Adrenal gland (tissue), 12 donors: Measurements from ENCODE around the gene IL4R. TPM values are rescaled to one million over a fixed set of nuclear protein-coding genes. Genes with fewer than 3 reads are reported as not detected.

Experiments used
- DNase-seq, 7 donors: peaks; one replicate each; pipeline ENCODE4 v3.0.0-alpha.2; 2019 to 2020
- H3K27ac ChIP-seq, 5 donors: fragments of 200-600 bp; sonication (generic) in 4 of 5; 1 replicate in 3 of 5; 2 replicates in 2 of 5; pipeline versions ENCODE4 v1.5.1 to v1.8.0; 2016 to 2020; ENCODE audit warnings: mild to moderate bottlenecking in 1 of 5
- H3K27me3 ChIP-seq: fragments of 200-600 bp; 2 replicates; pipeline ENCODE4 v1.8.0; 2021
- H3K36me3 ChIP-seq, 2 donors: fragments of 200-600 bp; replicated peaks in 1 of 2; 1 replicate in 1 of 2; 2 replicates in 1 of 2; pipeline versions ENCODE4 v1.5.1 to v1.8.0; 2018 to 2022
- H3K4me1 ChIP-seq, 2 donors: fragments of 200-600 bp; replicated peaks in 1 of 2; 1 replicate in 1 of 2; 2 replicates in 1 of 2; pipeline versions ENCODE4 v1.5.1 to v1.8.0; 2018 to 2021
- H3K4me3 ChIP-seq, 4 donors: fragments of 200-600 bp; sonication (generic) in 3 of 4; one replicate each; pipeline ENCODE4 v1.5.1; 2016 to 2018
- H3K9me3 ChIP-seq, 3 donors: fragments of 200-600 bp; sonication (generic) in 1 of 3; replicated peaks in 1 of 3; 1 replicate in 2 of 3; 2 replicates in 1 of 3; pipeline versions ENCODE4 v1.5.1 to v1.8.0; 2016 to 2021
- POLR2A ChIP-seq, 2 donors: fragments of 450-650 bp; IDR thresholded peaks; one replicate each; pipeline ENCODE4 v1.6.1; 2017; ENCODE audit warnings: antibody characterized with exemption in 2 of 2, mild to moderate bottlenecking in 2 of 2, moderate library complexity in 1 of 2
- WGBS, 4 donors: extraction: QIAGEN DNeasy Blood & Tissue Kit in 2 of 4; methylation state at CpG; one replicate each; pipeline versions ENCODE4 v1.1.5 to v1.1.7; 2013 to 2017; 5-methylcytosine and 5-hydroxymethylcytosine counted together
- intact Hi-C, 2 donors: fragments of 100-400 bp; cut with DNase I; formaldehyde crosslinking; loops; one replicate each; pipeline versions ENCODE4 v1.14.1 to v1.15.0; 2022 to 2023
- polyA plus RNA-seq, 3 donors: library from polyadenylated mRNA; stranded (reverse); fragments of 200-250 nt in 2 of 3; fragments of 350-450 nt in 1 of 3; fragmentation: Illumina TruSeq in 1 of 3; extraction: RNeasy Lipid Tissue Mini Kit (QIAGEN cat#74804) in 1 of 3; gene quantifications; one replicate each; pipeline ENCODE4 v1.2.3, GENCODE V29; 2013 to 2014
- total RNA-seq, 9 donors: library from RNA; depleted of rRNA in 4 of 9; stranded (reverse); fragments of >200 nt in 4 of 9; fragments of 120-200 nt in 1 of 9; fragmentation: NEBNext Ultra II Directional in 1 of 9; extraction: Animal tissue kit (Norgen Biotek cat#: 25700) in 1 of 9; gene quantifications; one replicate each; pipeline versions ENCODE4 v1.1.0 to v1.2.4, GENCODE V29; 2013 to 2023
- TF ChIP-seq, protein P1 (sequence below), 6 experiments: fragments of 450-650 bp in 4 of 6; fragments of 200-600 bp in 2 of 6; sonication (generic) in 1 of 6; IDR thresholded peaks; 1 replicate in 5 of 6; 2 replicates in 1 of 6; pipeline versions ENCODE4 v1.5.1 to v1.8.0; 2016 to 2021; ENCODE audit warnings: antibody characterized with exemption in 6 of 6, mild to moderate bottlenecking in 2 of 6, moderate library complexity in 1 of 6
- donor health status: healthy with polysubstance abuse.
- donor health status: Bipolar disorder and iron deficiency.
- donor health status: DM: yes; HTN: yes; CAD: no.
- donor health status: DM: no; HTN: no; CAD: no.
- donor health status: DM: no; HTN: no; CAD: no.
- donor health status: DM: yes; HTN: yes; CAD: no.

Gene IL4R
- total and polyA plus RNA-seq, 12 donors, result 3.1 to 142 (median 50.0) TPM

DNA sequence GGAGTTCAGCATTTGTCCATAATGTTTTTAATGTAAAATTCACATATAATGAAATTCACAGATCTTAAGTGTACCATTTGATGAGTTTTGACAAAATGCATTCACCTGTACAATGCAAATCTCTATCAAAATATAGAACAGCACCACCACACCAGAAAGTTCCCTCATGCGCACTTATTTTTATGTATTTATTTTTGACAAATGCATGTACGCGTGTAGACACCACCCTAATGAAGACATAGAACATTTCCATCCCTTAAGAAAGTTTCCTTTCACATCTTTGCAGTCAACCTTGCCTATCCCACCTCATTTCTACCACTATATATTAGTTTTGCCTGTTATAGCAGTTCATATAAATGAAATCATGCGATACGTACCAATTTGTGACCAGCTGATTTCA, 15.6 kb upstream of the IL4R start:
- H3K27ac ChIP-seq, result no peak overlapping the region
- H3K4me3 ChIP-seq, result no peak overlapping the region
- intact Hi-C loops, result no loop called here
- H3K27me3 ChIP-seq, result no peaks in the 10 kb centered on the region
- no peak for TF ChIP-seq POLR2A (IDR thresholded peaks at IDR 0.05)
- TF ChIP-seq, protein P1, sequence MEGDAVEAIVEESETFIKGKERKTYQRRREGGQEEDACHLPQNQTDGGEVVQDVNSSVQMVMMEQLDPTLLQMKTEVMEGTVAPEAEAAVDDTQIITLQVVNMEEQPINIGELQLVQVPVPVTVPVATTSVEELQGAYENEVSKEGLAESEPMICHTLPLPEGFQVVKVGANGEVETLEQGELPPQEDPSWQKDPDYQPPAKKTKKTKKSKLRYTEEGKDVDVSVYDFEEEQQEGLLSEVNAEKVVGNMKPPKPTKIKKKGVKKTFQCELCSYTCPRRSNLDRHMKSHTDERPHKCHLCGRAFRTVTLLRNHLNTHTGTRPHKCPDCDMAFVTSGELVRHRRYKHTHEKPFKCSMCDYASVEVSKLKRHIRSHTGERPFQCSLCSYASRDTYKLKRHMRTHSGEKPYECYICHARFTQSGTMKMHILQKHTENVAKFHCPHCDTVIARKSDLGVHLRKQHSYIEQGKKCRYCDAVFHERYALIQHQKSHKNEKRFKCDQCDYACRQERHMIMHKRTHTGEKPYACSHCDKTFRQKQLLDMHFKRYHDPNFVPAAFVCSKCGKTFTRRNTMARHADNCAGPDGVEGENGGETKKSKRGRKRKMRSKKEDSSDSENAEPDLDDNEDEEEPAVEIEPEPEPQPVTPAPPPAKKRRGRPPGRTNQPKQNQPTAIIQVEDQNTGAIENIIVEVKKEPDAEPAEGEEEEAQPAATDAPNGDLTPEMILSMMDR (IDR thresholded peaks at IDR 0.05), result no peak
- H3K4me1 ChIP-seq, result no peaks in the 10 kb centered on the region
- 92 to 98% (median 93%) methylated on average over 5 of the region's 5 CpGs for WGBS, 4 donors
- H3K9me3 ChIP-seq, result no peaks in the 10 kb centered on the region
- no peaks in the 10 kb centered on the region for H3K36me3 ChIP-seq
- DNase-seq, result no peak

DNA sequence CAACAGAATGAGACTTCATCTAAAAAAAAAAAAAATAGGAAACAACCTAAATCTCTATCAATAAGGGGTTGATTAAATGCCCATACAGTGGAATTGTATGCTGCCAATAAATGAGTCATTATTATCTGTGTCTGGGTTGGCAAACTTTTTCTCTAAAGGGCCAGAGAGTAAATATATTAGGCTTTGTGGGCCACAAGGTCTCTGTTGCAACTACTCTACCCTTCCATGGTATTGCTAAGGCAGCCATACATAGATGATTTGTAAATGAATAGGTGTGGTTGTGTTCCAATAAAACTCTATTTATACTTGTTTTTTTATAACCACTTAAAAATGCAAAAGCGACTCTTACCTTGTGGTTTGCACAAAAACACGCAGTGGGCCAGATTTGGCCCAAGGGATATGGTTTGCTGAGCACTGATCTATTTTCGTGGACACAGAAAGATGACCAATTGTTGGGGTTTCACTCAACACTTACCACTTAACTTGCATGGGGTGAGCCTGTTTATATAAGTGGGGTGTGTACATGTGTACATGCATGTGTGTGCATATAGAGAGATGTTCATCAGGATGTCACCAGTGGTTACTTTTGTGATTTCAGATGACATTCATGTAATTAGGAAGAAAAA, 12.4 kb upstream of the IL4R start:
- TF ChIP-seq, protein P1 (IDR thresholded peaks at IDR 0.05), result no peak
- no peak for TF ChIP-seq POLR2A (IDR thresholded peaks at IDR 0.05)
- no peak overlapping the region for H3K4me3 ChIP-seq
- WGBS, 4 donors, result 86 to 95% (median 90%) methylated on average over 3 of the region's 3 CpGs
- H3K27ac ChIP-seq, result no peak overlapping the region
- no peaks in the 10 kb centered on the region for H3K9me3 ChIP-seq
- DNase-seq, result peak in 1 of 7 donors; percentile 2
- H3K4me1 ChIP-seq, result peaks cover 0 to 8% of the 10 kb centered on the region in 2 donors
- no peaks in the 10 kb centered on the region for H3K36me3 ChIP-seq
- no peaks in the 10 kb centered on the region for H3K27me3 ChIP-seq
- intact Hi-C loops, result no loop called here

DNA sequence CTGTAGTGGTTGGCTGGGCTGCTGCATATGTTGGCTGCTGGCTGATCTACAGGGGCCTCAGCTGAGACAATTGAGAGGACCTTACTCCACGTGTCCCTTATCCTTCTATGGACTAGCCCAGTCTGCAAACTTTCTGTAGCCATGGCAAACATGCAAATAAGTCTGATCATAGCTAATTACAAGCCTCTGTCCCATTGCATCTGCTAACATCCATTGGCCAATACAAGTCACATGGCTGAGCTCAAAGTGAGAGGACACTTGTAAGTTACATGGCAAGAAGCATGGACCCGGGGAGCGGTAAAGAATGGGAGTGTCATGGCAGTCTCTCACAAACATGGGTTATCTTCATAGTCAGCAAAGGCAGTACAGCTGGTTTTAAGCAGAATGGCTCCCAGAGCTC, 11.6 kb upstream of the IL4R start:
- Histone ChIP-seq H3K9me3 (no peaks in the 10 kb centered on the region), H3K27ac (no peak overlapping the region), H3K36me3 (no peaks in the 10 kb centered on the region), H3K4me3 (no peak overlapping the region), H3K4me1 (peaks cover 0 to 8% of the 10 kb centered on the region in 2 donors), H3K27me3 (no peaks in the 10 kb centered on the region)
- TF ChIP-seq, protein P1 (IDR thresholded peaks at IDR 0.05), result no peak
- no peak for TF ChIP-seq POLR2A (IDR thresholded peaks at IDR 0.05)
- WGBS, 4 donors, result 87 to 92% (median 91%) methylated on average over 3 of the region's 3 CpGs
- intact Hi-C loops, result no loop called here
- peak in 1 of 7 donors; percentile 28 for DNase-seq

DNA sequence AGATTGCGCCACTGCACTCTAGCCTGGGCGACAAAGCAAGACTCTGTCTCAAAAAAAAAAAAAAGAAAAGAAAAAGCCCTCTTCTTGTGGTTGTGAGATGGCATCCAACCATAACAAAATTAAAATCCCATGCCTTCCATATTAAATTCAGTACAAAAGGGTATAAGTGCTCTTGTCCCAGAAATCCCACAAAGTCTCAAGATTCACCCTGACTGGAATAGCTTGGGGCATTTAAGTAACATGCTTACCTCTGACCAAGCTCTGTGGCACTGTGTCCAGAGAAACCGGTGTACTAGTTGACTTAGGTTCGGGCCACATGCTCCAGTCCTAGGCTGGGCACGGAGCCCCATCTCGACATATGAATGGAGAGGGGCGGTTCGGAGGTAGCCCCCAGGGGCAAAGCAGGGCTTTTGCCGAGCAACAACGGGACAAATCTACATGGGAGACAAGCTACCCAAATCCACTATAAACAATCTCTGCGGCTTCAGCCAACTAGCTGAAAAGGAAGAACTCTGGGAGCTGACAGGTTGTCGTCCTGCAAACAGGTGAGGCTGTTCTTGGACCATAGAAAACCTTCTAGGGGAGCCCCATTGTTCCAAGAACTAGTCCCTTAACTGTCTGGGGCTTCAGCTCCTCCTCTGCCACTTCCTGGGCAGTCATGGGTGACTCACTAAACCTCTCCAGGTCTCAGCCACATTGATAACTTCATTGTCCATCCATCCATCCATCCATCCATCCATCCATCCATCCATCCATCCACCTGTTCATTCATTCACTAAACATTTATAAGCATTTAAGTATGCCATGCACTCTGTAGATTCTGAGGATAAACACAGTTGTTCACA, 10.3 kb upstream of the IL4R start:
- H3K9me3 ChIP-seq, result no peaks in the 10 kb centered on the region
- DNase-seq, result peak in 1 of 7 donors; percentile 13
- intact Hi-C loops, result no loop called here
- H3K4me1 ChIP-seq, result peaks cover 0 to 8% of the 10 kb centered on the region in 2 donors
- no peak overlapping the region for H3K4me3 ChIP-seq
- no peak overlapping the region for H3K27ac ChIP-seq
- 84 to 91% (median 85%) methylated on average over 11 to 12 of the region's 12 CpGs for WGBS, 4 donors
- no peaks in the 10 kb centered on the region for H3K36me3 ChIP-seq
- TF ChIP-seq POLR2A (IDR thresholded peaks at IDR 0.05), result no peak
- TF ChIP-seq, protein P1 (IDR thresholded peaks at IDR 0.05), result no peak
- H3K27me3 ChIP-seq, result no peaks in the 10 kb centered on the region
